Lower leg skin (tissue), 3 donors: ENCODE measurements around the gene LRRC53.

Experiments
- CTCF ChIP-seq, 3 donors: fragments of 450-650 bp; IDR thresholded peaks; one replicate each; pipeline ENCODE4 v1.5.1; 2016; ENCODE audit warnings: antibody characterized with exemption in 3 of 3, mild to moderate bottlenecking in 3 of 3, moderate library complexity in 2 of 3
- POLR2A ChIP-seq, 2 donors: fragments of 450-650 bp; IDR thresholded peaks; one replicate each; pipeline ENCODE4 v1.6.1; 2016 to 2017; ENCODE audit warnings: antibody characterized with exemption in 2 of 2, mild to moderate bottlenecking in 1 of 2, moderate library complexity in 1 of 2

- TF ChIP-seq POLR2A (IDR thresholded peaks at IDR 0.05) = no peak
- no peak for TF ChIP-seq CTCF (IDR thresholded peaks at IDR 0.05)
These were observed 91.9 kb downstream of the LRRC53 start for GRCh38 chr1:74420467-74420866.
